GM12864 (cell line): Measurements from ENCODE around the gene GALR3.

Experiments used
- DNase-seq: peaks from one replicate; pipeline ENCODE4 v3.0.0-alpha.2; 2011; ENCODE audit warnings: low read depth
- H3K4me3 ChIP-seq: 2 replicates; pipeline ENCODE4 v1.5.1; 2011; ENCODE audit warnings: mild to moderate bottlenecking, low read depth, low read length, control low read depth
- TF ChIP-seq, protein P1 (sequence below): IDR thresholded peaks from 2 replicates; pipeline ENCODE4 v1.5.1; 2011; ENCODE audit warnings: low read depth, mild to moderate bottlenecking, moderate library complexity, low read length, control low read depth, inconsistent platforms; ENCODE audit errors: missing control alignments

GALR3 gene

DNA sequence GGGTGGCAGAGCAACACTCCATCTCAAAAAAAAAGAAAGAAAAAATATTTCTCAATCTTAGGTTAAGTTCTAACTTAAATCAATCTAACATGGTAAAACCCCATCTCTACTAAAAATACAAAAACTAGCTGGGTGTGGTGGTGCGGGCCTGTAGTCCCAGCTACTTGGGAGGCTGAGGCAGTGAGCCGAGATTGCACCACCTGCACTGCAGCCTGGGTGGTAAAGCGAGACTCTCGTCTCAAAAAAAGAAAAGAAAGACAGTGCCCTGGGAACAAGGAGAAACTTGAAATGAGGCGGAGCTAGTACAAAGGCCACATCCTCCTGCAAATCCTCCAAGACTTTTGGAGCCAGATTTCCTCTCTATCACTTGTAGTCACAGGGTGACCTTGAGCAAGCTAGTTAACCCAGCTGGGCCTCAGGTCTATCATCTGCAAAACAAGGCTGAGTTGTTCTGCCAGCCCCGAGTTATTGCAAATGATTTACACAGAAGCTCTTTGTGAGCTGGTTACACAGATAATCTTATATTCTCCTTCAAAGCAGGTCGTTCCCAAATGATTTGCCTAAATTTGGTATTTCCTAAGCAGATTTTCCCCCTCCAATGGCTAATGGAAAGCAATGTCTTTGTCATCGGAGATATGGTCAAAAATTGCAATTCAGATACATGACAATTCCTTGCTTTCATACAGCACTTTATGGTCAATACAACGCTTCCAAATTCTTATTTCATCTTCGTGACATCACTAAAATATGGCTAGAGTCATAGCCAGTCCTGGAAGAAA lies 19.0 kb downstream of the GALR3 start:
- H3K4me3 ChIP-seq = no peak overlapping the region
- TF ChIP-seq, protein P1, sequence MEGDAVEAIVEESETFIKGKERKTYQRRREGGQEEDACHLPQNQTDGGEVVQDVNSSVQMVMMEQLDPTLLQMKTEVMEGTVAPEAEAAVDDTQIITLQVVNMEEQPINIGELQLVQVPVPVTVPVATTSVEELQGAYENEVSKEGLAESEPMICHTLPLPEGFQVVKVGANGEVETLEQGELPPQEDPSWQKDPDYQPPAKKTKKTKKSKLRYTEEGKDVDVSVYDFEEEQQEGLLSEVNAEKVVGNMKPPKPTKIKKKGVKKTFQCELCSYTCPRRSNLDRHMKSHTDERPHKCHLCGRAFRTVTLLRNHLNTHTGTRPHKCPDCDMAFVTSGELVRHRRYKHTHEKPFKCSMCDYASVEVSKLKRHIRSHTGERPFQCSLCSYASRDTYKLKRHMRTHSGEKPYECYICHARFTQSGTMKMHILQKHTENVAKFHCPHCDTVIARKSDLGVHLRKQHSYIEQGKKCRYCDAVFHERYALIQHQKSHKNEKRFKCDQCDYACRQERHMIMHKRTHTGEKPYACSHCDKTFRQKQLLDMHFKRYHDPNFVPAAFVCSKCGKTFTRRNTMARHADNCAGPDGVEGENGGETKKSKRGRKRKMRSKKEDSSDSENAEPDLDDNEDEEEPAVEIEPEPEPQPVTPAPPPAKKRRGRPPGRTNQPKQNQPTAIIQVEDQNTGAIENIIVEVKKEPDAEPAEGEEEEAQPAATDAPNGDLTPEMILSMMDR = no peak

DNA sequence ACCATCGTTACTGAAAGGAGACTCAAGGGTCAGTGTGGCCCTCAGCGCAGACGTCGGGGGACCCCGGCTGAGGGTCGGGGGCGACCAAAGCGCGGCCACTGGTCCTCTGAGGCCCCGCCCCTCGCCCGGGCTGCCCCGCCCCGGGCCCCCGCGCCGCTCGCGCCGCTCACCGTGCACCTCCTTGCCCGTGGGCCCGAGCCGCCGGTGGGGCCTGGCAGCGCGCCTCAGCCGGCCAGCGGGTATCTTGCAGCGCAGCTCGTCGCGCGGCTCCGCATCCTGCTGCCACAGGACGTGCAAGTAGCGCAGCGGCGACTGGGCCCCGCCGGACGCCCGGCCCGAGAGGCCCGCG lies 20.5 kb downstream of the GALR3 start:
- TF ChIP-seq, protein P1 = no peak
- H3K4me3 ChIP-seq = peak overlapping the region; percentile 77
- DNase-seq = no peak

More for the DNA sequence above, 19.0 kb downstream of the GALR3 start:
- DNase-seq = no peak

DNA sequence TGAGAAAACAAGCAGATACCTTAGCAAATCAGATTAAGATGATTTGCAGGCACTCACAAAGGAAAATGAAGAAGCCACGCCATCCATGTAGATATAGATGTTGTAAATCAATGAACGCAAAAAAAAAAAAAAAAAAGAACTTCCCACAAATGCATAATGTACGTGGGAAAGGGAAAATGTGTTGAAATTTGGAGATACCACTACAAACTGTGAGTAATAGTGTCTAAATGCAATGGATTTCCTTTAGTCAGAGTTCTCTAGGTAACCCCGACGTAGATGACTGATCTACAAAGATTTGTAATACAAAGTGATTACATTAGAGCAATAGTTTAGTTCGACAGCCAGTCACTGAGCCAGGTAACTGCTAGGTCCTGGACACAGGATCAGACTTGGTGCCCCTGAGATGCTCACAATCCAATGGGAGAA lies 21.7 kb downstream of the GALR3 start:
- peak overlapping the region; percentile 77 for H3K4me3 ChIP-seq
- DNase-seq = no peak
- TF ChIP-seq, protein P1 = no peak

DNA sequence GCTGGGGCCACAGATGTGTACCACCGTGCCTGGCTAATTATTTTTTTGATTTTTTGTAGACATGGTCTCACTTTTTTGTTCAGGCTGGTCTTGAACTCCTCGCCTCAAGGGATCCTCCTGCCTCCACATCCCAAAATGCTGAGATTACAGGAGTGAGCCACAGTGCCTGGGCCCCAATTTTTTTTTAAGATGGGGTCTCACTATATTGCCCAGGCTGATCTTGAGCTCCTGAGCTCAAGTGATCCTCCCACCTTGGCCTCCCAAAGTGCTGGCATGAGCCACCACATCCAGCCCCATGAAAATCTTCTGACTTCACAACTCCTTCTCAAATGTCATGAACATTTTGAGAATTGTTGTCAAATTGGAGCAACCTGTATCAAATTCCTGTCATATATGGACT lies 23.3 kb downstream of the GALR3 start:
- TF ChIP-seq, protein P1 = no peak
- no peak for DNase-seq
- no peak overlapping the region for H3K4me3 ChIP-seq

DNA sequence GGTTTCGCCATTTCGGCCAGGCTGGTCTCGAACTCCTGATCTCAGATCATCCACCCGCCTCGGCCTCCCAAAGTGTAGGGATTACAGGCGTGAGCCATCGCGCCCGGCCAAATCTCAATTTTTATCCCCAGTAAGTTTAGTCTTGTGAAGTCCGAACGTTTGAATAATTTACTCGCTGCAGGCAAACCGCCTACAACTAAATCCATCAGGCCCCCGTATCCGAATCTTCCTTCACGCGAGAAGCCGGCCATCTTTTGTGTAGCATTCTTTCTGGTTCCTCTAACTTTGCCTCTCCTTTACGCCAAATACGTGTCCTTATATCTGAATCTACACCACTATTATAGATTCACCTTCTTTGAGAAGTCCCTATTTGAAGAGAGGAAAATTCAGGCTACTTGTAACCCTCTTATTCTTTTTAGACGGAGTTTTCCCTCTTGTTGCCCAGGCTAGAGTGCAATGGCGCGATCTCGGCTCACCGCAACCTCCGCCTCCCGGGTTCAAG lies 25.5 kb downstream of the GALR3 start:
- peak overlapping the region; percentile 78 for H3K4me3 ChIP-seq
- TF ChIP-seq, protein P1 = no peak
- no peak for DNase-seq

DNA sequence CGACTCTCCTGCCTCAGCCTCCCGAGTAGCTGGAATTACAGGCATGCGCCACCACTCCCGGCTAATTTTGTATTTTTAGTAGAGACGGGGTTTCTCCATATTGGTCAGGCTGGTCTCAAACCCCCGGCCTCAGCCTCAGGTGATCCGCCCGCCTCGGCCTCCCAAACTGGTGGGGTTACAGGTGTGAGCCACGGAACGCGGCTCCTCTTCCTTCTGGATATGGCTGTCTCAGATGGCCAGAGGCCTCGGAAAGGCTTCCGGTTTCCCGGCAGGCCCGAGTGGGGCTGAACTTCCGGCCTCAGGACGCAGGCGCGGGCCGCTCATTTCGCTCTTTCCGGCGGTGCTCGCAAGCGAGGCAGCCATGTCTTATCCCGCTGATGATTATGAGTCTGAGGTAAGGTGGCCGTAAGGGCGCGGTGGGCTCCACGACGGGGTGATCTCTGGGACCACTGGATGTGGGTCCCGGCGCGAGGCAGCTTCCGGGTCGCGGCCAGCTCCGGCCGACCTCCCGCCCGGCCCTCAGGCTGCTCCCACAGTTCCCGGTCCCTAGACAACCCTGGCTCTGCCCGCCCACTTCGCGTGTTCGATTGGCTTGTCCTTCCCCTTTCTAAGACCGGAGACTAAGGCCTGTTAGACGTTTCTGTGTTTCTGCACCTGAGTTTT lies 26.0 kb downstream of the GALR3 start, which contains the start of gene EIF3L:
Gene EIF3L, plus strand, starts transcription at position 331 of the 663 bp plus-strand sequence. Its CDS starts 31 bp downstream, at position 362.
- TF ChIP-seq, protein P1 = no peak
- DNase-seq = peak; percentile 72
- H3K4me3 ChIP-seq = peak within 1 kb of the TSS; percentile 78
